Measurements from ENCODE around the gene CHST2.

- no peak for TF ChIP-seq EZH2 (IDR thresholded peaks at IDR 0.05; ENCODE audit: low read length)
- TF ChIP-seq, protein P1, sequence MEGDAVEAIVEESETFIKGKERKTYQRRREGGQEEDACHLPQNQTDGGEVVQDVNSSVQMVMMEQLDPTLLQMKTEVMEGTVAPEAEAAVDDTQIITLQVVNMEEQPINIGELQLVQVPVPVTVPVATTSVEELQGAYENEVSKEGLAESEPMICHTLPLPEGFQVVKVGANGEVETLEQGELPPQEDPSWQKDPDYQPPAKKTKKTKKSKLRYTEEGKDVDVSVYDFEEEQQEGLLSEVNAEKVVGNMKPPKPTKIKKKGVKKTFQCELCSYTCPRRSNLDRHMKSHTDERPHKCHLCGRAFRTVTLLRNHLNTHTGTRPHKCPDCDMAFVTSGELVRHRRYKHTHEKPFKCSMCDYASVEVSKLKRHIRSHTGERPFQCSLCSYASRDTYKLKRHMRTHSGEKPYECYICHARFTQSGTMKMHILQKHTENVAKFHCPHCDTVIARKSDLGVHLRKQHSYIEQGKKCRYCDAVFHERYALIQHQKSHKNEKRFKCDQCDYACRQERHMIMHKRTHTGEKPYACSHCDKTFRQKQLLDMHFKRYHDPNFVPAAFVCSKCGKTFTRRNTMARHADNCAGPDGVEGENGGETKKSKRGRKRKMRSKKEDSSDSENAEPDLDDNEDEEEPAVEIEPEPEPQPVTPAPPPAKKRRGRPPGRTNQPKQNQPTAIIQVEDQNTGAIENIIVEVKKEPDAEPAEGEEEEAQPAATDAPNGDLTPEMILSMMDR (optimal IDR thresholded peaks at IDR 0.05 in 1 of 3, IDR thresholded peaks at IDR 0.05 in 1 of 3, conservative IDR thresholded peaks at IDR 0.05 in 1 of 3; ENCODE audit: extremely low read depth in 1 of 3, insufficient read depth in 2 of 3, low read length in 3 of 3): no peak
Measured at GRCh38 chr3:143173242-143173641, 53.7 kb downstream of the CHST2 start.
